Right lobe of liver (tissue), 6 donors: ENCODE measurements around the gene PMEL. TPM values are rescaled to one million over a fixed set of nuclear protein-coding genes. Genes with fewer than 3 reads are reported as not detected.
A peak's percentile ranks its signal among the peaks of the same experiment; 100 is the strongest.

Experiments
- ATAC-seq, 4 donors: fragments of 200-7000 bp; cut with Tn5 transposase; one replicate each; pipeline ENCODE4 v1.9.1; 2020; ENCODE audit warnings: mild to moderate bottlenecking in 4 of 4, moderate library complexity in 4 of 4
- DNase-seq, 3 donors: peaks; one replicate each; pipeline ENCODE4 v3.0.0-alpha.2; 2020
- H3K27ac ChIP-seq, 3 donors: fragments of 200-600 bp; one replicate each; pipeline ENCODE4 v1.8.0; 2022
- H3K27me3 ChIP-seq, 2 donors: fragments of 200-600 bp; one replicate each; pipeline ENCODE4 v1.8.0; 2022
- H3K36me3 ChIP-seq, 4 donors: fragments of 200-600 bp; sonication (generic) in 1 of 4; one replicate each; pipeline versions ENCODE4 v1.5.1 to v1.8.0; 2017 to 2022; ENCODE audit warnings: control low read depth in 1 of 4
- H3K4me1 ChIP-seq, 4 donors: fragments of 200-600 bp; sonication (generic) in 1 of 4; one replicate each; pipeline versions ENCODE4 v1.5.1 to v1.8.0; 2017 to 2022; ENCODE audit warnings: control low read depth in 1 of 4
- H3K4me3 ChIP-seq, 3 donors: fragments of 200-600 bp; one replicate each; pipeline ENCODE4 v1.8.0; 2022
- H3K9me3 ChIP-seq, 4 donors: fragments of 200-600 bp; sonication (generic) in 1 of 4; one replicate each; pipeline versions ENCODE4 v1.5.1 to v1.8.0; 2017 to 2022; ENCODE audit warnings: control low read depth in 1 of 4
- POLR2A ChIP-seq: fragments of 450-650 bp; IDR thresholded peaks from one replicate; pipeline ENCODE4 v1.6.1; 2017; ENCODE audit warnings: antibody characterized with exemption, mild to moderate bottlenecking
- WGBS: methylation state at CpG from one replicate; pipeline ENCODE4 v1.1.6; 2018; ENCODE audit warnings: low coverage, low lambda C conversion rate; ENCODE audit not compliant: insufficient coverage; ENCODE audit errors: missing lambda C conversion rate; 5-methylcytosine and 5-hydroxymethylcytosine counted together
- intact Hi-C, 2 donors: fragments of 100-400 bp; cut with DNase I; formaldehyde crosslinking; loops; one replicate each; pipeline versions ENCODE4 v1.11.2 to v1.14.1; 2022
- total RNA-seq, 6 experiments: library from RNA; depleted of rRNA in 2 of 6; stranded (reverse); fragments of >200 nt in 2 of 6; fragmentation: NEBNext Ultra II Directional in 3 of 6; extraction: Animal tissue kit (Norgen Biotek cat#: 25700) in 3 of 6; gene quantifications; one replicate each; pipeline versions ENCODE4 v1.1.0 to v1.2.4, GENCODE V29; 2016 to 2023
- TF ChIP-seq, protein P1 (sequence below), 4 donors: fragments of 200-600 bp in 3 of 4; fragments of 450-650 bp in 1 of 4; IDR thresholded peaks; one replicate each; pipeline versions ENCODE4 v1.5.1 to v1.8.0; 2016 to 2022; ENCODE audit warnings: antibody characterized with exemption in 4 of 4, mild to moderate bottlenecking in 2 of 4
- donor health status: DM: no; HTN: yes; CAD: no.
- donor health status: DM: no; HTN: no; CAD: no.
- donor health status: DM: no; HTN: no; CAD: no.
- donor health status: DM: no; HTN: yes; CAD: no.
- donor health status: DM: no; HTN: yes; CAD: no.

The PMEL gene
- total RNA-seq, 6 experiments from 2014 or later = 1.5 to 4.5 (median 2.7) TPM

DNA sequence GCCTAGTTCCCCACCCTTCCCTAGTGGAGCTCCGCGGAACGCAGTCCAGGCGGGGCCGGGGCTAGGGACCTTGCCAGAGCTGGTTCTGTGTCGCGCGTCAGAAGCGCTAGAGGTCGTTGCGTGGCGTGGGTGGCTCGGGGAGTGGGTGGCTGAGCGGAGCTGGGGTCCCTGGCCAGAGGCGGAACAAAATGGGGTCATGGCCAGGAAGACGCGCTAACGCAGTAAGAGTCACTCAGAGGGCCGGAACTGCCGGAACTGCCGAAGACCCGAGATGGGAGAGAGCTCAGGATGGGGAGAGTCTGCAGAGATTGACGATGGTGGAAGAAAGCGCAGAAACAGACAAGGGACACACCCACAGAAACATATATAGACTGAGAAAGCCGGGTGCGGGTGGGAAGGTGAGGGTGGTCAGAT lies 30.1 kb downstream of the PMEL start:
- peak overlapping the region in 2 of 3 donors; percentile 15 to 18 for H3K27ac ChIP-seq
- no peak for TF ChIP-seq POLR2A
- TF ChIP-seq, protein P1, sequence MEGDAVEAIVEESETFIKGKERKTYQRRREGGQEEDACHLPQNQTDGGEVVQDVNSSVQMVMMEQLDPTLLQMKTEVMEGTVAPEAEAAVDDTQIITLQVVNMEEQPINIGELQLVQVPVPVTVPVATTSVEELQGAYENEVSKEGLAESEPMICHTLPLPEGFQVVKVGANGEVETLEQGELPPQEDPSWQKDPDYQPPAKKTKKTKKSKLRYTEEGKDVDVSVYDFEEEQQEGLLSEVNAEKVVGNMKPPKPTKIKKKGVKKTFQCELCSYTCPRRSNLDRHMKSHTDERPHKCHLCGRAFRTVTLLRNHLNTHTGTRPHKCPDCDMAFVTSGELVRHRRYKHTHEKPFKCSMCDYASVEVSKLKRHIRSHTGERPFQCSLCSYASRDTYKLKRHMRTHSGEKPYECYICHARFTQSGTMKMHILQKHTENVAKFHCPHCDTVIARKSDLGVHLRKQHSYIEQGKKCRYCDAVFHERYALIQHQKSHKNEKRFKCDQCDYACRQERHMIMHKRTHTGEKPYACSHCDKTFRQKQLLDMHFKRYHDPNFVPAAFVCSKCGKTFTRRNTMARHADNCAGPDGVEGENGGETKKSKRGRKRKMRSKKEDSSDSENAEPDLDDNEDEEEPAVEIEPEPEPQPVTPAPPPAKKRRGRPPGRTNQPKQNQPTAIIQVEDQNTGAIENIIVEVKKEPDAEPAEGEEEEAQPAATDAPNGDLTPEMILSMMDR (IDR thresholded peaks at IDR 0.05) = no peak
- H3K4me1 ChIP-seq = peaks cover 0 to 7% (median 0%) of the 10 kb centered on the region in 4 donors
- H3K36me3 ChIP-seq = no peaks in the 10 kb centered on the region
- H3K9me3 ChIP-seq = no peaks in the 10 kb centered on the region
- H3K4me3 ChIP-seq = peak overlapping the region in 1 of 3 donors; percentile 24
- DNase-seq (peak in 1 of 3 donors; percentile 56), ATAC-seq (peak in 1 of 4 donors; percentile 1)
- intact Hi-C loops = loop anchor here (5.0 to 10.0 kb wide), 4 partner anchors 101 to 193 kb away; partner anchors contain the start of genes GDF11 (in 2 of the 2), ORMDL2 (in 1 of the 2) and SARNP (in 1 of the 2)
- H3K27me3 ChIP-seq = no peaks in the 10 kb centered on the region
- 57% methylated on average over 21 of the region's 26 CpGs for WGBS

DNA sequence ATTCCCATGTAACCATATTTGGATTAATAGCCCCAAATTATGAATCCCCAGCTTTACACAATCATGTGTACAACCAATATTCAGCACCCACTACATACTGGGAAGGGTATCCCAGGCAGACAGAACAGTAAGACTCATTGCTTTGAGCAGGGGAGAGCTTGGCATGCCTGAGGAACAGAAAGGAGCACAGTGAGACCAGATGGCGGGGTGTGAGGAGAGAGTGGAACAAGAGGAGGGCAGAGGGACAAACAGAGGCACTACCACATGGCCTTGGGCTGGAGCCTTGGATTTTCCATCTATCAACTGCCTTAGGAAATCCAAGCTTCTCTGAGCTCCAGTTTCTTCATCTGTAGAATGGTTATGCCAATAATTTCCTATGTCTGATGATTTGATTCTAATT lies 31.1 kb downstream of the PMEL start:
- 67% methylated on average over 1 of the region's 1 CpG for WGBS
- ATAC-seq (no peak), DNase-seq (no peak)
- H3K27me3 ChIP-seq = no peaks in the 10 kb centered on the region
- H3K9me3 ChIP-seq = no peaks in the 10 kb centered on the region
- TF ChIP-seq POLR2A = no peak
- no peaks in the 10 kb centered on the region for H3K36me3 ChIP-seq
- H3K4me1 ChIP-seq = peaks cover 0 to 7% (median 0%) of the 10 kb centered on the region in 4 donors
- H3K4me3 ChIP-seq = no peak overlapping the region
- H3K27ac ChIP-seq = no peak overlapping the region
- intact Hi-C loops = loop anchor here (5.0 to 10.0 kb wide), 4 partner anchors 100 to 192 kb away; partner anchors contain the start of genes GDF11 (in 2 of the 2), ORMDL2 (in 1 of the 2) and SARNP (in 1 of the 2)

DNA sequence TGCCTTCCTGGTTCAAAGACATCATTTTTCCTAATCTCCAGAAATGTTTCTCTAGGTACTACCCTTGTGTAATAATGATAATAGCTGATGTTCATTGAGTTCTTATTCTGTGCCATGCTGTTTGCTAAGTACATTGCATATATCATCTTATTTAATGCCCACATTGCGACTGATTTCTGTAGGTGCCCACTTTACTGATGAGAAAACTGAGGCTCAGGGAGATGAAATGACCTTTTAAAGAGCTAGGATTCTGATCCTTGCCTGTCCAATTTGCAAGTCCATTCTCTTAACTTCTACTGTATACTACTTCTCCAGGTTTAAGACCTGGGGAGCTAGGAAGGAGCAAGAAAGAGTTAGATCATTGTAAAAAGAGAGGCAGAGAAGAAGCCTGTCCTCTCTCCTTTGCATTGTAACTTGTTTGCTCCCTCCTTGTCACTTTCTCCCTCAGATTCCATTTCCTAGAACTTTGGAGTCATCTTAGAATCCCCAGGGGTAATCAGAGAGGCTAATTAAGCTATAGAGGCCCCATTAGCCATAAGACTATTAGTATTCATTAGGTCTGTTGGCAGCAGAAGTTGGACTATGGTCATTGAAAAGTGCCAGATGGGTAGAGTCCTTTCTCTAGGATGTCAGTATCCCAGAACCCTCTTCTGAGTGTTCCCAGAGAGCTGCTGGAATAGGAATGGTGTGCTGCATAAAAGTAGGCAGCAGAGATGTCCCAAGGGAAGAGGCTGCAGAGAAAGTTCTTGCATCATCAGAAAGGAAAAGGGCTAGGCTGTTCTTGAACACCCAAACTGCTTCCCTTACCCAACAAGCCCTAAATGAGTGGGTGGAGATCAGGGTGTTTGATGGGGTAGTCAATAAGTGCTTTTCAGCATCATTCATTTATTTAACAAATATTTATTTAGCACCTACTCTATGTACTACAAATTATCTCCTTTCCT lies 31.8 kb downstream of the PMEL start:
- WGBS = 100% methylated on average over 1 of the region's 1 CpG
- Histone ChIP-seq H3K9me3 (no peaks in the 10 kb centered on the region), H3K36me3 (no peaks in the 10 kb centered on the region), H3K4me3 (no peak overlapping the region), H3K27me3 (no peaks in the 10 kb centered on the region), H3K4me1 (peaks cover 0 to 7% (median 0%) of the 10 kb centered on the region in 4 donors), H3K27ac (no peak overlapping the region)
- no peak for DNase-seq
- intact Hi-C loops = loop anchor here (10.0 kb wide), 3 partner anchors 99 to 189 kb away; partner anchors contain the start of genes GDF11 (in 1 of the 2), ORMDL2 (in 1 of the 2) and SARNP (in 1 of the 2)
- no peak for ATAC-seq
- TF ChIP-seq POLR2A = no peak
- TF ChIP-seq, protein P1 (IDR thresholded peaks at IDR 0.05) = no peak

DNA sequence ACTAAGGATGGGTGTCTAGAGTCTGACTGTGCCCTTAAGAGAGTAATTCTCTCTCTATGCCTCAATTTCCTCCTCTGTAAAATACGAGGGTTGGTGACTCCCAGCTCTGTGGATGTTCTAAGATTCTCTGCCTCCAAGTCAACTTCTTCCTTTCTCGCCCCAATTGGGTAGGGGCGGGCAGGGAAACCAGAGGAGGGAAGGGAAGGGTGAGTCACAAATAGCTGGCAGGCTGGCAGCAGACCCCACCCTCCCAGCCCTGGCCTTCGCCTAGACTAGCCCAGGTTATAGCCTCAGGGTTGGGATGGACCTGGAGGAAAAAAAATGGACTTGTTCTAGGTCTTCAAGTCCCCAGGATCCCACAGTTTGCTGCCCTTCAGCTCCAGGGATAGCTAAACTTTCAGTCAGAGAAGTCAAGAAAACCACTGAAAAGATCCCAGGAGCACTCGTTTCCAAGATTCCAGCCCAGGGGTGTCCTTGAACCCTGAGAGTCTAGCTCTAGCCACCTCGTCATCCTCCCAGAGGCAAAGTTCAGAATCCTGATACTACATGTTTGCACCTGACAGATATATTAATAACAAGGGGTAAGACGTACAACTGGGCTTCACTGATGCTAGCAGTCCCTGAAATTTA lies 32.6 kb downstream of the PMEL start:
- TF ChIP-seq, protein P1 (IDR thresholded peaks at IDR 0.05) = no peak
- TF ChIP-seq POLR2A = no peak
- ATAC-seq (no peak), DNase-seq (no peak)
- Histone ChIP-seq H3K36me3 (no peaks in the 10 kb centered on the region), H3K27ac (no peak overlapping the region), H3K27me3 (no peaks in the 10 kb centered on the region), H3K4me3 (no peak overlapping the region), H3K4me1 (peaks cover 0 to 7% (median 0%) of the 10 kb centered on the region in 4 donors), H3K9me3 (no peaks in the 10 kb centered on the region)
- intact Hi-C loops = loop anchor here (10.0 kb wide), 3 partner anchors 98 to 188 kb away; partner anchors contain the start of genes GDF11 (in 1 of the 2), ORMDL2 (in 1 of the 2) and SARNP (in 1 of the 2)
- 62% methylated on average over 6 of the region's 7 CpGs for WGBS
